CD4-positive, alpha-beta T cell treated with Interleukin-12 subunit alpha and Interleukin-12 subunit beta, for 1 hour (primary cell): ENCODE data around the gene TRMT6.
A peak's percentile ranks its signal among the peaks of the same experiment; 100 is the strongest.

Source experiments
- DNase-seq: peaks from one replicate; pipeline ENCODE4 v3.0.0-alpha.2; 2020

TRMT6 gene

GRCh38 chr20:5947276-5947675 lies 3.1 kb downstream of the TRMT6 start:
- DNase-seq, result peak; percentile 21

- no peak for DNase-seq
These were observed 4.4 kb downstream of the TRMT6 start for GRCh38 chr20:5945963-5946362.

- DNase-seq, result no peak
These were observed 11.8 kb downstream of the TRMT6 start for GRCh38 chr20:5938456-5939029.

- no peak for DNase-seq
These were observed 14.1 kb downstream of the TRMT6 start for GRCh38 chr20:5936238-5936637.

- no peak for DNase-seq
These were observed 14.9 kb downstream of the TRMT6 start for GRCh38 chr20:5935384-5935783.

- DNase-seq, result peak; percentile 37
These were observed 16.4 kb downstream of the TRMT6 start for GRCh38 chr20:5933802-5934436.

GRCh38 chr20:5932796-5933195 lies 17.5 kb downstream of the TRMT6 start:
- no peak for DNase-seq

- DNase-seq, result no peak
These were observed 18.9 kb downstream of the TRMT6 start for GRCh38 chr20:5931411-5931810.

GRCh38 chr20:5928836-5929715 lies 21.3 kb downstream of the TRMT6 start:
- no peak for DNase-seq

GRCh38 chr20:5927749-5928462 lies 22.4 kb downstream of the TRMT6 start:
- DNase-seq, result no peak

- DNase-seq, result no peak
These were observed 24.8 kb downstream of the TRMT6 start for GRCh38 chr20:5925551-5925950.

- DNase-seq, result no peak
These were observed 26.8 kb downstream of the TRMT6 start for GRCh38 chr20:5923493-5923892.

- DNase-seq, result no peak
These were observed 29.8 kb downstream of the TRMT6 start for GRCh38 chr20:5920581-5920980.

- DNase-seq, result no peak
These were observed 30.4 kb downstream of the TRMT6 start for GRCh38 chr20:5919626-5920544.

GRCh38 chr20:5918856-5919625 lies 31.3 kb downstream of the TRMT6 start:
- DNase-seq, result peak; percentile 44

GRCh38 chr20:5914859-5915258 lies 35.5 kb downstream of the TRMT6 start:
- no peak for DNase-seq

- DNase-seq, result no peak
These were observed 37.2 kb downstream of the TRMT6 start for GRCh38 chr20:5913166-5913565.

GRCh38 chr20:5910186-5910585 lies 40.1 kb downstream of the TRMT6 start:
- no peak for DNase-seq

GRCh38 chr20:5908981-5909380 lies 41.4 kb downstream of the TRMT6 start:
- DNase-seq, result no peak

- DNase-seq, result no peak
These were observed 49.4 kb downstream of the TRMT6 start for GRCh38 chr20:5900908-5901307.

GRCh38 chr20:5899444-5899843 lies 50.9 kb downstream of the TRMT6 start:
- no peak for DNase-seq
